Smooth muscle cell (in vitro differentiated cells): Measurements from ENCODE around the gene KLF13. TPM values are rescaled to one million over a fixed set of nuclear protein-coding genes. Genes with fewer than 3 reads are reported as not detected.

Experiments
- DNase-seq: peaks from one replicate; lab custom pipeline; 2025; ENCODE audit not compliant: unreplicated experiment; lab: John Stamatoyannopoulos, UW
- H2AFZ ChIP-seq: fragments of 200-600 bp; sonication (generic); 2 replicates; pipeline ENCODE4 v1.6.0; 2016; ENCODE audit warnings: antibody characterized with exemption, low read depth, mild to moderate bottlenecking
- H3F3A ChIP-seq: fragments of 200-600 bp; sonication (generic); 2 replicates; pipeline ENCODE4 v1.6.0; 2017; ENCODE audit warnings: antibody characterized with exemption, low read depth
- H3K27ac ChIP-seq: fragments of 200-600 bp; sonication (generic); 2 replicates; pipeline ENCODE4 v1.5.1; 2016; ENCODE audit warnings: low read depth, mild to moderate bottlenecking
- H3K27me3 ChIP-seq: fragments of 200-600 bp; sonication (generic); 2 replicates; pipeline ENCODE4 v1.6.1; 2016; ENCODE audit warnings: low read depth, mild to moderate bottlenecking
- H3K36me3 ChIP-seq: fragments of 200-600 bp; sonication (generic); 2 replicates; pipeline ENCODE4 v1.5.1; 2016; ENCODE audit warnings: low read depth
- H3K4me1 ChIP-seq: fragments of 200-600 bp; sonication (generic); 2 replicates; pipeline ENCODE4 v1.5.1; 2016; ENCODE audit warnings: low read depth
- H3K4me2 ChIP-seq: fragments of 200-600 bp; sonication (generic); 2 replicates; pipeline ENCODE4 v1.6.0; 2016; ENCODE audit warnings: mild to moderate bottlenecking
- H3K4me3 ChIP-seq: fragments of 200-600 bp; sonication (generic); 2 replicates; pipeline ENCODE4 v1.5.1; 2016; ENCODE audit warnings: mild to moderate bottlenecking
- H3K79me2 ChIP-seq: fragments of 200-600 bp; sonication (generic); 2 replicates; pipeline ENCODE4 v1.6.0; 2016; ENCODE audit warnings: low read depth, mild to moderate bottlenecking
- H3K9ac ChIP-seq: fragments of 200-600 bp; sonication (generic); 2 replicates; pipeline ENCODE4 v1.6.0; 2016; ENCODE audit warnings: low read depth
- H3K9me3 ChIP-seq: fragments of 200-600 bp; sonication (generic); replicated peaks from 2 replicates; pipeline ENCODE4 v1.5.1; 2016; ENCODE audit warnings: low read depth
- H4K20me1 ChIP-seq: fragments of 200-600 bp; sonication (generic); 2 replicates; pipeline ENCODE4 v1.6.0; 2016; ENCODE audit warnings: low read depth
- CTCF ChIP-seq: fragments of 200-600 bp; sonication (generic); IDR thresholded peaks from 2 replicates; pipeline ENCODE4 v1.5.1; 2017; ENCODE audit warnings: borderline replicate concordance, mild to moderate bottlenecking, antibody characterized with exemption; ENCODE audit not compliant: insufficient read depth, poor library complexity, severe bottlenecking
- WGBS: methylation state at CpG from one replicate; pipeline ENCODE4 v1.1.7; 2016; ENCODE audit warnings: low lambda C conversion rate; 5-methylcytosine and 5-hydroxymethylcytosine counted together
- polyA plus RNA-seq: library from polyadenylated mRNA; unstranded; fragments of >200 nt; fragmentation: Nextera tagmentation; extraction: Ambion mirVana; gene quantifications from 2 replicates; pipeline ENCODE4 v1.2.1, GENCODE V29; 2016
- total RNA-seq: library from RNA; depleted of rRNA; stranded (reverse); fragments of >200 nt; gene quantifications from 2 replicates; pipeline ENCODE4 v1.2.3, GENCODE V29; 2014

KLF13 gene
- total and polyA plus RNA-seq, 2 experiments from 2014 or later, result 42.1 to 74.2 TPM

- no peaks in the 10 kb centered on the region for H3K36me3 ChIP-seq
- H3K4me3 ChIP-seq, result no peak overlapping the region
- no peak for TF ChIP-seq CTCF
- no peaks in the 10 kb centered on the region for H3K4me1 ChIP-seq
- H3F3A ChIP-seq, result no peaks in the 10 kb centered on the region
- WGBS, result 90% methylated on average over 12 of the region's 12 CpGs
- no peak overlapping the region for H3K4me2 ChIP-seq
- H4K20me1 ChIP-seq, result no peaks in the 10 kb centered on the region
- no peak overlapping the region for H3K9ac ChIP-seq
- H3K27ac ChIP-seq, result no peak overlapping the region
- H3K9me3 ChIP-seq, result no peaks in the 10 kb centered on the region
- no peaks in the 10 kb centered on the region for H3K27me3 ChIP-seq
- DNase-seq, result no peak
- H2AFZ ChIP-seq, result no peak overlapping the region
- no peaks in the 10 kb centered on the region for H3K79me2 ChIP-seq
Measured at GRCh38 chr15:31314380-31314779, 12.3 kb upstream of the KLF13 start.

DNA sequence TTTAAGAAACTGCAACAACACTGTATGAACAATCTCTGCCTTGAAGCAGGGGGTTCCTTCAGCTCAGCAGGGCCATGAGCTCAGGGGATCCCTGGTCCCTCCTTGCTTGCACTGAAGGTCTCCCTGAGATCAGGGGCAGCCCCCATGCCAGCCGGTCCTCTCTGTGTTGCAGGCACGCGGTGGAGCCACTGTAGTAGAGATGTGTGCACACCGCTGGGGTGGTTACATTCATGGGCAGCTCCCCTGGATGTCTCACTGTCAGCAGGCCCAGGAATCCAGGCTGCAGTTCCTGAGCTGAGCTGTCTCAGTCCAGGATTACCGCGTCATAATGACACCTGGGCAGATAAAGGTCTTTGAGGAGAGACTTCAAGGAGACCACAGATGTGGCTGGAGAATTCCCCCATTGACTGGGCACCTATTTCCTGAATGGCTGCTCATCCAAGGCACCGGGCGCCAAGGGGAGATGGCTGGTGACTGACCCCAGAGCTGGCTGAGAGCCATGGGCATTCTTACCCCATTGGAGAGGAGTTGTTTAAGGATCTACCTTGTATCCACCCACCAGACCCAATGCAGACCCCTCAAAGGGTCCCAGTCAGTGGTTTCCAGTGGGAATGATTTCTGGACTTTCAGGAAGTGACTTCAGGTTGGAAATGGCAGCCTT, 10.4 kb upstream of the KLF13 start:
- Histone ChIP-seq H3K9me3 (no peaks in the 10 kb centered on the region), H2AFZ (no peak overlapping the region), H4K20me1 (no peaks in the 10 kb centered on the region), H3K27me3 (no peaks in the 10 kb centered on the region), H3K27ac (no peak overlapping the region), H3K79me2 (no peaks in the 10 kb centered on the region), H3K9ac (no peak overlapping the region), H3K36me3 (no peaks in the 10 kb centered on the region), H3K4me2 (no peak overlapping the region), H3K4me1 (no peaks in the 10 kb centered on the region), H3K4me3 (no peak overlapping the region), H3F3A (no peaks in the 10 kb centered on the region)
- WGBS, result 93% methylated on average over 8 of the region's 8 CpGs
- no peak for TF ChIP-seq CTCF
- no peak for DNase-seq

DNA sequence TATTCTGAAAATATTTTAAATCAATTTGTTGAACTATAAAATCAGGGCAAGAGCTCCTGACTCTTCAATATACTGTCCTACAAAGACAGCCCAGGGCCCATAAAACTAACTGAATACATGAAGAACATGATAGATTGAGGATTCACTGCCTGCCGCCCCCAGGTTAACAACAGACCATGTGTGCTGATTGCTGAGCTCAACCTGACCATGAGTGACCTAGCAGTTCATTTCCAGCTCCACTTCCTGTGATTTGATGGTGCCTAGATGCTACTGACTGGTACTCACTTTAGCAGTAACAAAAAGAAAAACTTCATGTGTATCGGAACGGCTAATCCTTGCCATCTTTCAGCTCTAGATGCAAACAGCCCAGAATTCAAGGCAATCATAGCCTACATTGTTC, 9.6 kb upstream of the KLF13 start:
- no peak overlapping the region for H3K9ac ChIP-seq
- H3K79me2 ChIP-seq, result no peaks in the 10 kb centered on the region
- H3K27ac ChIP-seq, result no peak overlapping the region
- H3K27me3 ChIP-seq, result no peaks in the 10 kb centered on the region
- no peaks in the 10 kb centered on the region for H3K4me1 ChIP-seq
- no peak overlapping the region for H3K4me2 ChIP-seq
- H3K4me3 ChIP-seq, result no peak overlapping the region
- no peak overlapping the region for H2AFZ ChIP-seq
- H3F3A ChIP-seq, result no peaks in the 10 kb centered on the region
- H4K20me1 ChIP-seq, result no peaks in the 10 kb centered on the region
- TF ChIP-seq CTCF, result no peak
- no peak for DNase-seq
- peaks cover 3% of the 10 kb centered on the region for H3K9me3 ChIP-seq
- 90% methylated on average over 3 of the region's 3 CpGs for WGBS
- H3K36me3 ChIP-seq, result no peaks in the 10 kb centered on the region
